ENCODE measurements around the gene CCDC85C.

CCDC85C gene

GRCh38 chr14:99527026-99527425, 77.0 kb downstream of the CCDC85C start:
- no peaks in the 10 kb centered on the region for H3K27me3 ChIP-seq
- TF ChIP-seq, protein P1, sequence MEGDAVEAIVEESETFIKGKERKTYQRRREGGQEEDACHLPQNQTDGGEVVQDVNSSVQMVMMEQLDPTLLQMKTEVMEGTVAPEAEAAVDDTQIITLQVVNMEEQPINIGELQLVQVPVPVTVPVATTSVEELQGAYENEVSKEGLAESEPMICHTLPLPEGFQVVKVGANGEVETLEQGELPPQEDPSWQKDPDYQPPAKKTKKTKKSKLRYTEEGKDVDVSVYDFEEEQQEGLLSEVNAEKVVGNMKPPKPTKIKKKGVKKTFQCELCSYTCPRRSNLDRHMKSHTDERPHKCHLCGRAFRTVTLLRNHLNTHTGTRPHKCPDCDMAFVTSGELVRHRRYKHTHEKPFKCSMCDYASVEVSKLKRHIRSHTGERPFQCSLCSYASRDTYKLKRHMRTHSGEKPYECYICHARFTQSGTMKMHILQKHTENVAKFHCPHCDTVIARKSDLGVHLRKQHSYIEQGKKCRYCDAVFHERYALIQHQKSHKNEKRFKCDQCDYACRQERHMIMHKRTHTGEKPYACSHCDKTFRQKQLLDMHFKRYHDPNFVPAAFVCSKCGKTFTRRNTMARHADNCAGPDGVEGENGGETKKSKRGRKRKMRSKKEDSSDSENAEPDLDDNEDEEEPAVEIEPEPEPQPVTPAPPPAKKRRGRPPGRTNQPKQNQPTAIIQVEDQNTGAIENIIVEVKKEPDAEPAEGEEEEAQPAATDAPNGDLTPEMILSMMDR (IDR thresholded peaks at IDR 0.05; ENCODE audit: low read depth, low read length): no peak
- H3K36me3 ChIP-seq: peaks cover 14% of the 10 kb centered on the region
- H3K4me1 ChIP-seq: peaks cover 25% of the 10 kb centered on the region
- no peak for DNase-seq
- H3K9me3 ChIP-seq: no peaks in the 10 kb centered on the region
- H3K4me3 ChIP-seq (ENCODE audit: low read depth, low read length): no peak overlapping the region

DNA sequence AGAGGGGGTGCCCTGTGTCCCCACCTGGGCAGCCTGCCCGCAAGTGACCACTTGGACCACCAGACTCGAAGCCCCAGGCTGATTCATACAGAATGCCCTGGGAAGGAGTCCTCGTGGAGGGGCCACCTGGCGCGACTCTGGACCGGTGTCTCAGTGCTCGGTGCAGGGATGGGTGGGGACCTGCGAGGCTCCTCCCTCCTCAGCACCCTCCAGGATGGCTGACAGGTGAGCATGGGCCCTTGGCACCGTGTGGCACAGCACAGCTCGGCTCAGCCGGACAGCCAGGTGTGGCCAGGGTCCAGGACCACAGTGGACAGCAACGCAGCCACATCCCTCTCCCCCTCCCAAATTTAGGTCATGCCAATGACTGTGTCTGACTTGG, 78.3 kb downstream of the CCDC85C start:
- DNase-seq: no peak
- Histone ChIP-seq H3K4me3 (ENCODE audit: low read depth, low read length) (no peak overlapping the region), H3K36me3 (peaks cover 26% of the 10 kb centered on the region), H3K4me1 (peaks cover 25% of the 10 kb centered on the region), H3K27me3 (no peaks in the 10 kb centered on the region), H3K9me3 (no peaks in the 10 kb centered on the region)
- TF ChIP-seq, protein P1 (IDR thresholded peaks at IDR 0.05; ENCODE audit: low read depth, low read length): no peak

GRCh38 chr14:99524804-99525698, 79.0 kb downstream of the CCDC85C start:
- TF ChIP-seq, protein P1 (IDR thresholded peaks at IDR 0.05; ENCODE audit: low read depth, low read length): peak; percentile 48
- peak; percentile 57 for DNase-seq
- no peaks in the 10 kb centered on the region for H3K27me3 ChIP-seq

GRCh38 chr14:99524091-99524661, 79.8 kb downstream of the CCDC85C start:
- Histone ChIP-seq H3K4me3 (ENCODE audit: low read depth, low read length) (no peak overlapping the region), H3K36me3 (peaks cover 27% of the 10 kb centered on the region), H3K4me1 (peaks cover 25% of the 10 kb centered on the region)

More at GRCh38 chr14:99524804-99525698, 79.0 kb downstream of the CCDC85C start:
- Histone ChIP-seq H3K36me3 (peaks cover 26% of the 10 kb centered on the region), H3K4me3 (ENCODE audit: low read depth, low read length) (no peak overlapping the region), H3K9me3 (no peaks in the 10 kb centered on the region), H3K4me1 (peaks cover 25% of the 10 kb centered on the region)

GRCh38 chr14:99523704-99524055, 80.3 kb downstream of the CCDC85C start:
- H3K9me3 ChIP-seq: no peaks in the 10 kb centered on the region
- H3K4me1 ChIP-seq: peaks cover 25% of the 10 kb centered on the region
- H3K4me3 ChIP-seq (ENCODE audit: low read depth, low read length): no peak overlapping the region
- TF ChIP-seq, protein P1 (IDR thresholded peaks at IDR 0.05; ENCODE audit: low read depth, low read length): no peak
- peaks cover 27% of the 10 kb centered on the region for H3K36me3 ChIP-seq
- no peaks in the 10 kb centered on the region for H3K27me3 ChIP-seq
- no peak for DNase-seq

More at GRCh38 chr14:99524091-99524661, 79.8 kb downstream of the CCDC85C start:
- TF ChIP-seq, protein P1 (IDR thresholded peaks at IDR 0.05; ENCODE audit: low read depth, low read length): no peak
- no peaks in the 10 kb centered on the region for H3K27me3 ChIP-seq
- H3K9me3 ChIP-seq: no peaks in the 10 kb centered on the region
- no peak for DNase-seq
